NK-92 treated with Interleukin-12 subunit alpha and Interleukin-12 subunit beta, amount 100 ng/mL, for 24 hours (cell line): ENCODE data around the gene C21orf91.

Experiments used
- DNase-seq: peaks from one replicate; lab custom pipeline; 2025; lab: John Stamatoyannopoulos, UW

The C21orf91 gene

GRCh38 chr21:17819114-17819876, at the start of gene C21orf91:
Gene C21orf91, minus strand, starts transcription at chr21:17819356. Its CDS starts 1,038 bp downstream, at chr21:17818318.
- peak; percentile 90 for DNase-seq

GRCh38 chr21:17866590-17866989, 47.4 kb upstream of the C21orf91 start:
- no peak for DNase-seq

- no peak for DNase-seq
Measured at GRCh38 chr21:17859661-17860060, 40.5 kb upstream of the C21orf91 start.

- DNase-seq = no peak
Measured at GRCh38 chr21:17858747-17859146, 39.6 kb upstream of the C21orf91 start.

- no peak for DNase-seq
Measured at GRCh38 chr21:17854745-17855144, 35.6 kb upstream of the C21orf91 start.

GRCh38 chr21:17853393-17854275, 34.5 kb upstream of the C21orf91 start:
- DNase-seq = no peak

- DNase-seq = no peak
Measured at GRCh38 chr21:17848228-17848627, 29.1 kb upstream of the C21orf91 start.

GRCh38 chr21:17841103-17841502, 21.9 kb upstream of the C21orf91 start:
- DNase-seq = no peak

- no peak for DNase-seq
Measured at GRCh38 chr21:17834639-17835354, 15.6 kb upstream of the C21orf91 start.

- no peak for DNase-seq
Measured at GRCh38 chr21:17829472-17829871, 10.3 kb upstream of the C21orf91 start.

GRCh38 chr21:17828223-17828622, 9.1 kb upstream of the C21orf91 start:
- no peak for DNase-seq

GRCh38 chr21:17823846-17824245, 4.7 kb upstream of the C21orf91 start:
- no peak for DNase-seq

GRCh38 chr21:17821121-17821520, 2.0 kb upstream of the C21orf91 start:
- DNase-seq = no peak

- peak; percentile 72 for DNase-seq
Measured at GRCh38 chr21:17819877-17820229, 697 bp upstream of the C21orf91 start.

- peak; percentile 49 for DNase-seq
Measured at GRCh38 chr21:17818186-17819113, 706 bp downstream of the C21orf91 start.

GRCh38 chr21:17813353-17813752, 5.8 kb downstream of the C21orf91 start:
- no peak for DNase-seq

- DNase-seq = no peak
Measured at GRCh38 chr21:17805966-17806365, 13.2 kb downstream of the C21orf91 start.

- DNase-seq = no peak
Measured at GRCh38 chr21:17803536-17803935, 15.6 kb downstream of the C21orf91 start.

GRCh38 chr21:17802572-17802971, 16.6 kb downstream of the C21orf91 start:
- DNase-seq = no peak

- no peak for DNase-seq
Measured at GRCh38 chr21:17799414-17800164, 19.6 kb downstream of the C21orf91 start.

GRCh38 chr21:17798796-17799195, 20.4 kb downstream of the C21orf91 start:
- DNase-seq = no peak
